ENCODE results near the gene IL17REL. TPM values are rescaled to one million over a fixed set of nuclear protein-coding genes. Genes with fewer than 3 reads are reported as not detected.

The IL17REL gene
- total and polyA plus RNA-seq, 12 donors, result not detected

- no peak overlapping the region for H3K27ac ChIP-seq
- H3K36me3 ChIP-seq (replicated peaks in 1 of 2), result peaks cover 0 to 10% of the 10 kb centered on the region in 2 donors
- no peaks in the 10 kb centered on the region for H3K27me3 ChIP-seq
- DNase-seq, result peak in 2 of 7 donors; percentile 8 to 24
- H3K4me3 ChIP-seq, result no peak overlapping the region
- H3K4me1 ChIP-seq (replicated peaks in 1 of 2), result peaks cover 14 to 27% of the 10 kb centered on the region in 2 donors
- intact Hi-C loops (cut with DNase I), result no loop called here
- WGBS, 4 donors, result 89 to 94% (median 93%) methylated on average over 12 to 16 of the region's 16 CpGs
- no peaks in the 10 kb centered on the region for H3K9me3 ChIP-seq (replicated peaks in 1 of 3)
- TF ChIP-seq CTCF (IDR thresholded peaks at IDR 0.05) (no peak), POLR2A (IDR thresholded peaks at IDR 0.05) (no peak)
These were observed 54.1 kb downstream of the IL17REL start for GRCh38 chr22:49958366-49958921.

- H3K4me1 ChIP-seq (replicated peaks in 1 of 2), result peaks cover 8 to 27% of the 10 kb centered on the region in 2 donors
- H3K9me3 ChIP-seq (replicated peaks in 1 of 3), result no peaks in the 10 kb centered on the region
- TF ChIP-seq CTCF (IDR thresholded peaks at IDR 0.05), result no peak
- TF ChIP-seq POLR2A (IDR thresholded peaks at IDR 0.05), result no peak
- no peak overlapping the region for H3K27ac ChIP-seq
- 84 to 94% (median 92%) methylated on average over 6 to 12 of the region's 12 CpGs for WGBS, 4 donors
- H3K27me3 ChIP-seq, result no peaks in the 10 kb centered on the region
- peaks cover 0 to 4% of the 10 kb centered on the region in 2 donors for H3K36me3 ChIP-seq (replicated peaks in 1 of 2)
- DNase-seq, result peak in 2 of 7 donors; percentile 10 to 22
- intact Hi-C loops (cut with DNase I), result no loop called here
- no peak overlapping the region for H3K4me3 ChIP-seq
These were observed 54.7 kb downstream of the IL17REL start for GRCh38 chr22:49957826-49958365.

GRCh38 chr22:49956914-49957825 is 55.4 kb downstream of the IL17REL start:
- DNase-seq, result peak in 2 of 7 donors; percentile 13 to 15

More at GRCh38 chr22:49956914-49957825, 55.4 kb downstream of the IL17REL start:
- TF ChIP-seq CTCF (IDR thresholded peaks at IDR 0.05) (no peak), POLR2A (IDR thresholded peaks at IDR 0.05) (no peak)
- WGBS, 4 donors, result 89 to 93% (median 92%) methylated on average over 18 to 20 of the region's 20 CpGs
- H3K36me3 ChIP-seq (replicated peaks in 1 of 2), result no peaks in the 10 kb centered on the region
- H3K27me3 ChIP-seq, result no peaks in the 10 kb centered on the region
- intact Hi-C loops (cut with DNase I), result no loop called here
- no peak overlapping the region for H3K4me3 ChIP-seq
- no peaks in the 10 kb centered on the region for H3K9me3 ChIP-seq (replicated peaks in 1 of 3)
- H3K27ac ChIP-seq, result peak overlapping the region in 1 of 5 donors; percentile 59
- H3K4me1 ChIP-seq (replicated peaks in 1 of 2), result peaks cover 4 to 25% of the 10 kb centered on the region in 2 donors

Measured in adrenal gland (tissue), 12 donors.